Measurements from ENCODE around the gene FAM241A. TPM values are rescaled to one million over a fixed set of nuclear protein-coding genes. Genes with fewer than 3 reads are reported as not detected.

FAM241A gene
- total and polyA plus RNA-seq, 2 of the 13 experiments (the other 11 are each of a cell fraction or from before 2014, with no cell fraction given): 0.61 to 0.69 TPM

- WGBS (ENCODE audit: low lambda C conversion rate): 56% methylated on average over 2 of the region's 2 CpGs
- intact Hi-C loops (cut with micrococcal nuclease; ENCODE audit: unreplicated experiment): no loop called here
- ChIA-PET CTCF (ENCODE audit: low intra/inter-chr PET ratio, low total read pairs) (no interaction called here), POLR2A (no interaction called here)
- H3K4me3 ChIP-seq (replicated peaks in 1 of 3; ENCODE audit: insufficient read depth in 1 of 3, low read depth in 2 of 3, low read length in 3 of 3): no peak overlapping the region
- H3K4me1 ChIP-seq (ENCODE audit: insufficient read depth, low read length): no peaks in the 10 kb centered on the region
- TF ChIP-seq REST (IDR thresholded peaks at IDR 0.05; ENCODE audit: borderline replicate concordance in 1 of 2, low read depth in 1 of 2, low read length in 2 of 2) (no peak), GTF3A (CRISPR knock-in tag; conservative IDR thresholded peaks at IDR 0.05) (no peak), SMAD1 (CRISPR knock-in tag; IDR thresholded peaks at IDR 0.05; ENCODE audit: borderline replicate concordance, low read depth) (no peak), ZNF816 (CRISPR knock-in tag; IDR thresholded peaks at IDR 0.05; ENCODE audit: borderline replicate concordance) (no peak), SP2 (CRISPR knock-in tag; IDR thresholded peaks at IDR 0.05) (no peak), RAD21 (CRISPR knock-in tag; IDR thresholded peaks at IDR 0.05) (no peak), ZNF256 (CRISPR knock-in tag; conservative IDR thresholded peaks at IDR 0.05) (no peak), PAXIP1 (CRISPR knock-in tag; conservative IDR thresholded peaks at IDR 0.05) (no peak), RFXAP (CRISPR knock-in tag; IDR thresholded peaks at IDR 0.05; ENCODE audit: borderline replicate concordance) (no peak), ZNF121 (CRISPR knock-in tag; IDR thresholded peaks at IDR 0.05) (no peak), ZNF609 (CRISPR knock-in tag; IDR thresholded peaks at IDR 0.05; ENCODE audit: borderline replicate concordance) (no peak)
- FAIRE-seq (no peak), ATAC-seq (no peak), DNase-seq (ENCODE audit: low spot score) (no peak)
- no peak overlapping the region for H3K27ac ChIP-seq (ENCODE audit: extremely low read length, insufficient read depth, low read length)
- in situ Hi-C loops (cut with HindIII; ENCODE audit: extremely low pct_ligation_motif_present, low pct_unique_long_range_greater_than_20kb): no loop called here
- H3K9ac ChIP-seq (ENCODE audit: insufficient read depth, low read depth, low read length): no peak overlapping the region
- no peaks in the 10 kb centered on the region; a peak in 1 of 5 replicates for H3K27me3 ChIP-seq (ENCODE audit: control insufficient read depth in 1 of 2, insufficient read depth in 2 of 2, low read length in 2 of 2)
- no peak overlapping the region for H3K4me2 ChIP-seq (ENCODE audit: low read depth, low read length)
- H3K79me2 ChIP-seq (ENCODE audit: insufficient read depth, low read length): no peaks in the 10 kb centered on the region
- H4K20me1 ChIP-seq (ENCODE audit: insufficient read depth, low read length): no peaks in the 10 kb centered on the region
- H2AFZ ChIP-seq (ENCODE audit: low read length): no peak overlapping the region
- no TSS peak for BruUV-seq (replicated peaks)
- no peaks in the 10 kb centered on the region for H3K36me3 ChIP-seq (replicated peaks in 1 of 2; ENCODE audit: control insufficient read depth in 1 of 2, insufficient read depth in 2 of 2, low read length in 2 of 2)
- no peaks in the 10 kb centered on the region for H3K9me3 ChIP-seq (ENCODE audit: low read length)
Measured at GRCh38 chr4:112120021-112120420, 25.2 kb upstream of the FAM241A start.

Measured in HepG2 (cell line).